ENCODE measurements around the gene MLN.

Gene MLN

GRCh38 chr6:33752646-33753015 lies 51.2 kb downstream of the MLN start:
- DNase-seq (ENCODE audit: low spot score): no peak

GRCh38 chr6:33751771-33752645 lies 51.8 kb downstream of the MLN start:
- DNase-seq (ENCODE audit: low spot score): no peak

- no peak for DNase-seq (ENCODE audit: low spot score)
Measured at GRCh38 chr6:33750244-33750991, 53.4 kb downstream of the MLN start.

GRCh38 chr6:33749401-33749800 lies 54.4 kb downstream of the MLN start:
- no peak for DNase-seq (ENCODE audit: low spot score)

GRCh38 chr6:33748841-33749240 lies 55.0 kb downstream of the MLN start:
- DNase-seq (ENCODE audit: low spot score): no peak

- no peak for DNase-seq (ENCODE audit: low spot score)
Measured at GRCh38 chr6:33747823-33748222, 56.0 kb downstream of the MLN start.

GRCh38 chr6:33746651-33747100 lies 57.1 kb downstream of the MLN start, which contains the start of gene IP6K3:
IP6K3 (minus strand) TSS chr6:33746905; CDS start chr6:33735476, 11,429 bp downstream.
- no peak for DNase-seq (ENCODE audit: low spot score)

GRCh38 chr6:33746036-33746600 lies 57.7 kb downstream of the MLN start:
- DNase-seq (ENCODE audit: low spot score): peak; percentile 35

- DNase-seq (ENCODE audit: low spot score): peak; percentile 19
Measured at GRCh38 chr6:33745548-33745947, 58.3 kb downstream of the MLN start.

GRCh38 chr6:33744895-33745546 lies 58.8 kb downstream of the MLN start:
- no peak for DNase-seq (ENCODE audit: low spot score)

All from COLO829 (cell line).